Endothelial cell of umbilical vein (primary cell): Measurements from ENCODE around the gene ARF6. TPM values are rescaled to one million over a fixed set of nuclear protein-coding genes. Genes with fewer than 3 reads are reported as not detected.

Experiments
- BruUV-seq: library from RNA; stranded (reverse); fragments of 400-500 nt; replicated peaks from 2 replicates; lab custom pipeline; 2021; lab: Mats Ljungman, UMichigan
- CTCF ChIA-PET: fragments of 300-600, 350-600 bp; sonication (Branson Sonifier 250); formaldehyde crosslinking; loops from one replicate; lab custom pipeline; 2021; ENCODE audit warnings: antibody characterized with exemption, inconsistent platforms; lab: Charles Lee
- POLR2A ChIA-PET: fragments of 300-600, 350-600 bp; sonication (Branson Sonifier 250); formaldehyde crosslinking; loops from one replicate; lab custom pipeline; 2021; ENCODE audit warnings: antibody characterized with exemption, inconsistent platforms; lab: Charles Lee
- DNase-seq: peaks from one replicate; pipeline ENCODE4 v3.0.0-alpha.2; 2011; ENCODE audit warnings: low read depth, low spot score
- FAIRE-seq: peaks from 2 replicates; lab custom pipeline; 2011; peaks lifted over from hg19 to GRCh38; lab: Jason Lieb, UNC
- H2AFZ ChIP-seq: 2 replicates; pipeline ENCODE4 v1.6.0; 2012; ENCODE audit warnings: low read depth, low read length, control low read depth, inconsistent platforms
- H3K27ac ChIP-seq: 2 replicates; pipeline ENCODE4 v1.5.1; 2011; ENCODE audit warnings: low read depth, mild to moderate bottlenecking, control low read depth, low read length, moderate library complexity; ENCODE audit not compliant: insufficient read depth
- H3K27me3 ChIP-seq, 2 experiments: 2 replicates each; pipeline versions ENCODE4 v1.6.0 to v1.6.1; 2011; ENCODE audit warnings: low read length in 2 of 2, mixed read lengths in 1 of 2; ENCODE audit not compliant: control insufficient read depth in 2 of 2, insufficient read depth in 2 of 2
- H3K36me3 ChIP-seq, 2 experiments: 2 replicates in 1 of 2; 3 replicates in 1 of 2; pipeline ENCODE4 v1.5.1; 2011; ENCODE audit warnings: low read length in 2 of 2, mild to moderate bottlenecking in 1 of 2, moderate library complexity in 1 of 2; ENCODE audit not compliant: control insufficient read depth in 2 of 2, insufficient read depth in 2 of 2; ENCODE audit errors: extremely low read depth in 1 of 2
- H3K4me1 ChIP-seq: 3 replicates; pipeline ENCODE4 v1.5.1; 2011; ENCODE audit warnings: mild to moderate bottlenecking, low read length; ENCODE audit not compliant: control insufficient read depth, insufficient read depth; ENCODE audit errors: extremely low read depth
- H3K4me2 ChIP-seq: 2 replicates; pipeline ENCODE4 v1.6.1; 2011; ENCODE audit warnings: low read length, control low read depth, mixed read lengths; ENCODE audit not compliant: insufficient read depth
- H3K4me3 ChIP-seq, 3 experiments: fragments of 200-600 bp in 1 of 3; sonication (generic), shearing (Covaris generic) in 1 of 3; replicated peaks in 1 of 3; 2 replicates each; pipeline ENCODE4 v1.5.1; 2011 to 2016; ENCODE audit warnings: control low read depth in 3 of 3, low read length in 3 of 3, mild to moderate bottlenecking in 2 of 3, inconsistent platforms in 1 of 3, low read depth in 1 of 3, moderate library complexity in 1 of 3; ENCODE audit not compliant: insufficient read depth in 1 of 3
- H3K79me2 ChIP-seq: 2 replicates; pipeline ENCODE4 v1.6.0; 2012; ENCODE audit warnings: low read length, inconsistent platforms; ENCODE audit not compliant: control insufficient read depth, insufficient read depth
- H3K9ac ChIP-seq: replicated peaks from 2 replicates; pipeline ENCODE3; 2011; ENCODE audit warnings: low read length, control low read depth; ENCODE audit not compliant: insufficient read depth; ENCODE audit errors: extremely low read depth
- H3K9me1 ChIP-seq: replicated peaks from 3 replicates; pipeline ENCODE4 v1.6.0; 2011; ENCODE audit warnings: mild to moderate bottlenecking, low read length; ENCODE audit not compliant: control insufficient read depth, insufficient read depth; ENCODE audit errors: extremely low read depth
- H3K9me3 ChIP-seq: replicated peaks from 2 replicates; pipeline ENCODE4 v1.5.1; 2012; ENCODE audit warnings: low read length, inconsistent platforms; ENCODE audit not compliant: control insufficient read depth, insufficient read depth
- H4K20me1 ChIP-seq: replicated peaks from 2 replicates; pipeline ENCODE3; 2011; ENCODE audit warnings: mild to moderate bottlenecking, low read length; ENCODE audit not compliant: control insufficient read depth, insufficient read depth; ENCODE audit errors: extremely low read depth
- CTCF ChIP-seq, 2 donors: IDR thresholded peaks; 1 replicate in 1 of 2; 2 replicates in 1 of 2; pipeline ENCODE4 v1.5.1; 2011; ENCODE audit warnings: low read length in 2 of 2, mild to moderate bottlenecking in 2 of 2, moderate library complexity in 2 of 2, control low read depth in 1 of 2, inconsistent platforms in 1 of 2, low read depth in 1 of 2; ENCODE audit not compliant: insufficient read depth in 1 of 2; ENCODE audit errors: extremely low read depth in 1 of 2
- EZH2 ChIP-seq: IDR thresholded peaks from 2 replicates; pipeline ENCODE4 v1.6.1; 2012; ENCODE audit warnings: borderline replicate concordance, low read depth, mild to moderate bottlenecking, moderate library complexity, low read length, inconsistent platforms; ENCODE audit not compliant: severe bottlenecking
- FOS ChIP-seq: IDR thresholded peaks from 2 replicates; pipeline ENCODE4 v1.6.1; 2011; ENCODE audit warnings: mild to moderate bottlenecking, low read length, moderate library complexity, borderline replicate concordance; ENCODE audit not compliant: insufficient read depth
- GATA2 ChIP-seq: IDR thresholded peaks from 2 replicates; pipeline ENCODE4 v1.7.0; 2011; ENCODE audit warnings: low read depth, mild to moderate bottlenecking, moderate library complexity, mixed read lengths, low read length; ENCODE audit not compliant: insufficient read length, insufficient read depth
- JUN ChIP-seq: IDR thresholded peaks from 2 replicates; pipeline ENCODE4 v1.6.1; 2011; ENCODE audit warnings: borderline replicate concordance, low read depth; ENCODE audit not compliant: insufficient read length, insufficient read depth
- MYC ChIP-seq: IDR thresholded peaks from one replicate; pipeline ENCODE4 v1.6.1; 2011; ENCODE audit warnings: mild to moderate bottlenecking, low read depth, low read length
- POLR2A ChIP-seq: IDR thresholded peaks from 2 replicates; pipeline ENCODE4 v1.6.1; 2012; ENCODE audit warnings: low read depth, mild to moderate bottlenecking, control low read depth, low read length
- POLR2AphosphoS5 ChIP-seq: IDR thresholded peaks from 2 replicates; pipeline ENCODE4 v1.6.1; 2012; ENCODE audit warnings: low read depth, mild to moderate bottlenecking, control low read depth, low read length, moderate library complexity; ENCODE audit not compliant: insufficient read depth
- dilution Hi-C: fragments of 300-500 bp; cut with MboI; formaldehyde crosslinking; loops from one replicate; pipeline ENCODE4 v1.15.0; 2019; ENCODE audit warnings: low sequenced_read_pairs; ENCODE audit not compliant: extremely low pct_ligation_motif_present
- intact Hi-C: fragments of 100-400 bp; cut with micrococcal nuclease; formaldehyde crosslinking; loops from one replicate; pipeline ENCODE4 v1.10.0; 2022
- polyA plus RNA-seq, 4 experiments: library from polyadenylated mRNA; depleted of rRNA in 3 of 4; stranded (reverse) in 3 of 4; unstranded in 1 of 4; fragments of >200 nt; gene quantifications; 2 replicates each; pipeline versions ENCODE4 v1.2.1 to v1.2.3, GENCODE V29; 2011 to 2012; ENCODE audit warnings: missing spikeins in 1 of 4
- total RNA-seq: library from RNA; stranded (reverse); gene quantifications from 2 replicates; pipeline ENCODE4 v1.2.3, GENCODE V29; 2021
- TF ChIP-seq, protein P1 (sequence below): IDR thresholded peaks from 2 replicates; pipeline ENCODE4 v1.6.1; 2011; ENCODE audit not compliant: insufficient read depth, insufficient read length

The ARF6 gene
- total and polyA plus RNA-seq, 2 donors (not counting 3 experiments of a cell fraction or from before 2014, with no cell fraction given) = 21.7 to 73.6 TPM

DNA sequence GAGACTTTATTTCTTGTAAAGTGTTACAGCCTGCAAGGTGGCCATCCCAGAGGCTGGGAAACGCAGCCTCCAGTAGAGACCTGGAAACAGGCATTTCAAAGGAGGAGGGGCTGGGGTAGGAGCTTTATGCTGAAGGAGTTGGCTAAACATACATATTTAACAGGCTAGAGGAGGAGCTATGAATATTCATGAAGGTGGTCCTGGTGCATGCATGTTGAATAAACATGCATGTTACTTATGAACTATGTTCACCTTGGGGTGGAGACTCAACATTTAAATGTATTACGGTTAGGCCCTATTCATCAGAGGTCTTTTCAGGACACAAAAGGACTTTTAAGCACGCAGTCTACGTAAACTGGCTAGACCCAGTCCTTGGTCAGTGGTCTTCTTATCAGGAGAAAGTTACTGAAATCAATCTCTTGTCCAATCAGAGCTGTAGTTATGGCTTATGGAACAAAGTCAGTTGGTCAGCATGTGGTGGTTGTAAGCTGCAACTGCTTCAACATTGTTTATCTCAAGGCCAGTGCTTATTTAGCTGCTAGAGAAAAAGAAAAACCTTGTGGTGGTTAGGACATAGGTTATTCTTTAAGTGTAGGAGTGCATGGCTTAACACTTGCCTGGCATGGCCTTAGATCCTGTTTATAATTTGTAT lies 11.4 kb upstream of the ARF6 start:
- Histone ChIP-seq H3K4me2 (no peak overlapping the region), H3K36me3 (no peaks in the 10 kb centered on the region), H3K27me3 (no peaks in the 10 kb centered on the region), H3K9ac (no peak overlapping the region), H3K9me1 (no peaks in the 10 kb centered on the region), H3K4me1 (no peaks in the 10 kb centered on the region), H3K9me3 (no peaks in the 10 kb centered on the region), H2AFZ (no peak overlapping the region), H3K79me2 (no peaks in the 10 kb centered on the region), H3K4me3 (no peak overlapping the region), H4K20me1 (no peaks in the 10 kb centered on the region), H3K27ac (no peak overlapping the region)
- no peak for DNase-seq
- CTCF ChIA-PET = interaction anchor here (0.8 to 1.3 kb wide), 4 partner anchors 11 to 227 kb away, joined by 3 to 6 read pairs (median 3); no protein-coding TSS in a partner anchor
- intact Hi-C loops (no loop called here), dilution Hi-C loops (no loop called here)
- BruUV-seq = no TSS peak
- POLR2A ChIA-PET = interaction anchor here (1.3 kb wide), 1 partner anchor 11 kb away, joined by 3 read pairs; the partner anchor contains the start of gene ARF6
- TF ChIP-seq FOS (no peak), POLR2A (no peak), JUN (no peak), MYC (no peak), EZH2 (no peak), POLR2AphosphoS5 (no peak), CTCF (IDR thresholded peaks at IDR 0.05; ENCODE audit: extremely low read depth in 1 of 2, insufficient read depth in 1 of 2, low read depth in 1 of 2, low read length in 2 of 2) (no peak), GATA2 (no peak)
- TF ChIP-seq, protein P1, sequence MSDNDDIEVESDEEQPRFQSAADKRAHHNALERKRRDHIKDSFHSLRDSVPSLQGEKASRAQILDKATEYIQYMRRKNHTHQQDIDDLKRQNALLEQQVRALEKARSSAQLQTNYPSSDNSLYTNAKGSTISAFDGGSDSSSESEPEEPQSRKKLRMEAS = no peak
- peak; percentile 12 for FAIRE-seq
